ENCODE measurements around the gene SMARCB1.
A peak's percentile ranks its signal among the peaks of the same experiment; 100 is the strongest.

SMARCB1 gene

GRCh38 chr22:23786752-23787599, at the start of gene SMARCB1:
TSS of gene SMARCB1 (plus strand) at chr22:23786966. CDS start at chr22:23787170, 204 bp downstream.
- peak; percentile 88 for DNase-seq (ENCODE audit: low read depth)

GRCh38 chr22:23737696-23738095, 49.1 kb upstream of the SMARCB1 start:
- no peak for DNase-seq (ENCODE audit: low read depth)

DNA sequence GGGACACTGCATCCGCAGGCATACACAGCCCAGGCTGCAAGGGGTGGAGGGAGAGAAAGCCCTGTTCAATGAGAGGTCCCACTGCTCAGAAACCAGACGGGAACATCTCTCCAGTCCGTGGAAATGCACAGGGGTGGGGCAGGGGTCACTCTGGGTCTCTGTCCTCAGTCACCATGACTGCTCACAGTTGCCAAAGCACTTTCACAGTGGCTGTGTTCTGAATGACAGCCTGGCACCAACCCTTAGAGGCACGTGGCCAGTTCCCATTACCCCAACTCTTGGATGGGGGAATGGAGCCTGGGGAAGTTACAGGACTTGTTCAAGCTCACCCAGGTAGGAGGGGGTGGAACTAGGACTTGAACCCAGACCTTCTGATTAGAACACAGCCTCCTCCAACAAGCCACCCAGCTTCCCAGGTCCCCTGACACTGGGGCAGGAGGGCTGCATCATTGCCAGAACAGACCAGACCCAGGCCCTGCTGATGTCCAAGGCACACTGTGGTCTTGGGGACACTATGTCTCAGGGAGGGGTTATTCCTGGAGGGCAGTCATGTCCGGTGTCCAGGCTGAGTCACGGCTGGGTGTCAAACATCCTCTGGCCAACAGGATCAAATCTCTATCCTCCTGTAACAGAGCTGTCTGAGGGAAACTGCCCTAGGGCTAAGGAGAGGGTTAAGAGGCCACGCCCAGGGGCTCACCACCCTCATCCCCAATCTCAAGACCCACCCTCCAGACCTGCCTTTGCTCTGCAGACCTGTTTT, 44.1 kb upstream of the SMARCB1 start:
- no peak for DNase-seq (ENCODE audit: low read depth)

DNA sequence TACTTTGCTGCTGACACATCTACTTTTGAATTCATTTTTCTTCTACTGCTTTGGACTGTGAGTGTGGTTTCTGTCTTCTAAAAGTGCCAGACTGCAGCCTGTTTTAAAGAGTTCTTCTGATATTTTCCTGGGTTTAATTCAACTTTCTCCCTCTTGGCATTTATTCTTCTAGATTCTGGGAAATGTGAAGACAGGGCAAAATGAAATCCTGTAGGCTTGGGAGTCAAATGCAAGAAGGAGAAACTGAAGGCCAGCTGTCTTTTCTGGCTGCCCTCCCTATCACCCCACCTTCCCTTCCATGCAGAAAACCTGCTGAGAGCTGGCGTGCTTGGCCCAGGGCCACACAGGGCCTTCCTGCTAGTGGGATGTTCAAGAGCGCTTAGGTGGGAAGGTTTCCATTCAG, 43.5 kb upstream of the SMARCB1 start:
- no peak for DNase-seq (ENCODE audit: low read depth)

DNA sequence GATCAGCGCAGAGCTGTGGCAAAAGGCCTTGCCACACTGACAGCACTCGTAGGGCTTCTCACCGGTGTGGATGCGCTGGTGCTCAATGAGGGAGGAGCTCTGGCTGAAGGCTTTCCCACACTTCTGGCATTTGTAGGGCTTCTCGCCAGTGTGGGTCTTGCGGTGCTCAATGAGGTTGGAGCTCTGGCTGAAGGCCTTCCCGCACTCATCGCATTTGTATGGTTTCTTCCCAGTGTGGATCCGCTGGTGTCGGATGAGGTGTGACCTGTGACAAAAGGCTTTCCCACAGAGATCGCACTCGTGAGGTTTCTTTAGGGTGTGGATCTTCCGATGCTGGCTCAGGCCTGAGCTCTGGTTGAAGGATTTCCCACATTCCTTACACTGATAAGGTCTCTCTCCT, 42.8 kb upstream of the SMARCB1 start:
- no peak for DNase-seq (ENCODE audit: low read depth)

DNA sequence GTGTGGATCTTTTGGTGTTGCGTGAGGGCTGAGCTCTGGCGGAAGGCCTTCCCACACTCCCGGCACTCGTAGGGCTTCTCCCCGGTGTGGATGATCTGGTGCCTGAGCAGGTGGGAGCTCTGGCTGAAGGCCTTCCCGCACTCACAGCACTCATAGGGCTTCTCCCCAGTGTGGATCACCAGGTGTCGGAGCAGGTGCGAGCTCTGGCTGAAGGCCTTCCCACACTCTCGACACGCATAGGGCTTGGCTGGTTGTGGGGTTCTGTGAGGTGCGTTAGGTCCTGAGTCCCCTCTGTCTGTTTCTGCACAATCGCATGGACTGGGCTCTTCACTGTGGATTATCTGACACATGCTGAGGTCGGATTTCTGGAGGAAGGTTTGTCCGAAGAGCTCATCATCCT, 42.3 kb upstream of the SMARCB1 start:
- no peak for DNase-seq (ENCODE audit: low read depth)

GRCh38 chr22:23745791-23746190, 41.0 kb upstream of the SMARCB1 start:
- DNase-seq (ENCODE audit: low read depth): no peak

- DNase-seq (ENCODE audit: low read depth): no peak
These were observed 36.9 kb upstream of the SMARCB1 start for GRCh38 chr22:23749841-23750301.

DNA sequence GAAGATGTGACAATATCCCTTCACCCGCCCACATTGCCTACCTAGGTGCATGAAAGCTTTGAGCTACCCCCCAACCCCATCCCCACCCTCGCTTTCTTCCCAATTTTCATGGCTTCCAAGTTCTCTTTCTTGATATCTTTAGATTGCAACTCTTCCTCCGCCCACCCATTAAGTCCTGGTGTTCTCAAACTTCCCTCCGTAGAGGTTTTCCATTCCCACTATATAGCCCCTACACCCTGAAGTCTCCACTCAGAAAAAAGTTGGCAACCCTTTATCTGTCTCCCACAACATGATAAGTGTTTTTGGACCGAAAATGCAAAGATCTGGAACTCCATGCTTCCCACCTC, 36.4 kb upstream of the SMARCB1 start:
- no peak for DNase-seq (ENCODE audit: low read depth)

GRCh38 chr22:23750714-23751440, 35.9 kb upstream of the SMARCB1 start, which contains the start of gene ZNF70:
TSS of gene ZNF70 (minus strand) at chr22:23751112. CDS start at chr22:23745140, 5,972 bp downstream.
- peak; percentile 78 for DNase-seq (ENCODE audit: low read depth)

DNA sequence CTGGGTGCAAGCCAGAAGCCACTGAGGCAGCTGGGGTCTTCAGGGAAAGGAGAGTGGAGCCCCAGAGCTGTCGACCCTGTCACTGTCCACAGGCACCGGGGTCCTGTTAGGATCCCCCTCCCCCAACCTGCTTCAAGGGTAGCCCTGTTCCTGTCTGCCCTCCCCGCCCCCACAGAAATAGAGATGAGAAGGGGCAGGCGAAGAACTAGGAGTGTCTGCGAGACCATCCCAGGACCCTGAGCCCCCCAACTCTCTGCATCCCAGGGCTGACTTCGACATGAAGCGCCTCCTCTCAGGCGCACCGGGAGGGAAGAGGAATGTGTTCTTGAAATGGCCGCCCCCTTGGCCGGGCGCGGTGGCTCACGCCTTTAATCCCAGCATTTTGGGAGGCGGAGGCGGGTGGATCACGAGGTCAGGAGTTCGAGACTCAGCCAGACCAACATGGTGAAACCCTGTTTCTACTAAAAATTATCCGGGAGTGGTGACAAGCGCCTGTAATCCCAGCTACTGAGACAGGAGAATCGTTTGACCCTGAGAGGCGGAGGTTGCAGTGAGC, 35.2 kb upstream of the SMARCB1 start:
- DNase-seq (ENCODE audit: low read depth): no peak

DNA sequence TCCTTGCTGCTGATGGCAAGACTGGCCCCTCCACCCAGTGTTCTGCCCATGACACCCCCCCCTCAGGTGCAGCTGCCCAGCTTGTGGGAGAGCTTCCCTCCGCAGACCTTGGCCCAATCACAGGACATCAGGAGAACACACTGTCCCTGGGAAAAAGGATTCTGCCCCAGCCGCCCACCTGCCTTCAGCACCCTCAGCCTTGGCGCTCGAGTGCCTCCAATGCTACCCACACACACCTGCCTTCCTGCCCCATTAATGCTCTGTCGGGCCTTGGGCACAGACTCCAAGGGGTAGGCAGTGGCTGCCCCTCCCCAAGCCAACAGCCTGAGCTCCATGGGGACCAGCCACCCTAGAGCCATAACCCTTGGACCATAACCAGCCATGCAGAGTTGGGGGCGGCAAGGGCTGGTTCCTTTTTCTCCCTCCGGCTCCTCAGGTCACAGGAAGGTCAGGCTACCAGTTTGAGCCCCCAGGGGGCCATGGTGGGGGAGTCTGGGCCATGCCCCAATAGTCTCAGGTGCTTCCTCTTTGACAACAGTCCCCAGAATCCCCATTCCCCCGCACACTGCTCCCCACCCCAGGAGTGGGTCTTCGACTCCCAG, 34.6 kb upstream of the SMARCB1 start:
- no peak for DNase-seq (ENCODE audit: low read depth)

- no peak for DNase-seq (ENCODE audit: low read depth)
These were observed 34.0 kb upstream of the SMARCB1 start for GRCh38 chr22:23752750-23753149.

GRCh38 chr22:23753385-23753784, 33.4 kb upstream of the SMARCB1 start:
- DNase-seq (ENCODE audit: low read depth): no peak

DNA sequence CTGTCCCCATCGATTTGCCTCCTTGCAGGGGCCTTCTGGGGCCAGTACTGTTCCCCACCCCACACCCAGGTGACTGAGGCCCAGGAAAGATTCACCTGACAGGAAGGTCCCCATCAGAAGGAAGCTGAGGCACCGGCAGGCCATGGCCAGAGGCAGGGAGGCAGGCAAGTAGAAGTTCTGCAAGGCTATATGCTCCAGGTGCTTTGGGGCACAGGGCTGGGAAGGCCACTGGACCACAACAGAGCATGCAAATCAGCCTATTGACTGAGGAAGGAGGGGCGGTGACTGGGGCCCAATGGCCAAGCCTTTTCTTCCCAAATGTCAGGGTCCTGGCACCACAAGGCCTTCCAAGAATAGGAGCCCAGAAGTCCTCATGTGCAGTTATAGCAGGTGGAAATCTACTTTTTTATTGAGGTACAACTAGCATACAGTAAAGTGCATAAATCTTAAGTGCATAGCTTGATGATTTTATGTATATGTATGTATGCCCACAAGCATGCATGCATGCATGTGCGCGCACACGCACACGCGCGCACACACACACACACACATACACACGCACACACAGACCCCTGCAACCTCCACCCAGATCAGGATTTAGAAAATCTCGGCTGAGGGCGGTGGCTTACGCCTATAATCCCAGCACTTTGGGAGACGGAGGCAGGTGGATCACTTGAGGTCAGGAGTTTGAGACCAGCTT, 32.4 kb upstream of the SMARCB1 start, which contains the start of gene VPREB3:
TSS of gene VPREB3 (minus strand) at position 206 of the 700 bp plus-strand sequence. CDS start at position 144, 62 bp downstream.
- no peak for DNase-seq (ENCODE audit: low read depth)

GRCh38 chr22:23754980-23755636, 31.7 kb upstream of the SMARCB1 start:
- DNase-seq (ENCODE audit: low read depth): no peak

DNA sequence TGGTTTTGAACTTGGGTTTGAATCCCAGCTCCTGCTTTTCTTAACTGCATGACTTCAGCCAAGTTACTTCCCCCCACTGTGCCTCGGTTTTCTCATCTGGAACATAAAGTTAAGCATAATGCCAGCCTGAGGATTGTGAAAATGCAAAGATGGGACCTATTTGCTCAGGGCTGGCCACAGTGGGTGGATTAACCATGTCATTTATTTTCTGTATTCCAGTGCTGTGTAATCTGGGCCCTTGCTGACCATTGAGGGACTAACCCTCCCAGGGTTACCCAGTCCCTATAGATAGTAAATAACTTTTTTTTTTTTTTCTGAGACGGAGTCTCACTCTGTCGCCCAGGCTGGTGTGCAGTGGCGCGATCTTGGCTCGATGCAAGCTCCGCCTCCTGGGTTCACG, 31.1 kb upstream of the SMARCB1 start:
- no peak for DNase-seq (ENCODE audit: low read depth)

- no peak for DNase-seq (ENCODE audit: low read depth)
These were observed 29.9 kb upstream of the SMARCB1 start for GRCh38 chr22:23756891-23757290.

DNA sequence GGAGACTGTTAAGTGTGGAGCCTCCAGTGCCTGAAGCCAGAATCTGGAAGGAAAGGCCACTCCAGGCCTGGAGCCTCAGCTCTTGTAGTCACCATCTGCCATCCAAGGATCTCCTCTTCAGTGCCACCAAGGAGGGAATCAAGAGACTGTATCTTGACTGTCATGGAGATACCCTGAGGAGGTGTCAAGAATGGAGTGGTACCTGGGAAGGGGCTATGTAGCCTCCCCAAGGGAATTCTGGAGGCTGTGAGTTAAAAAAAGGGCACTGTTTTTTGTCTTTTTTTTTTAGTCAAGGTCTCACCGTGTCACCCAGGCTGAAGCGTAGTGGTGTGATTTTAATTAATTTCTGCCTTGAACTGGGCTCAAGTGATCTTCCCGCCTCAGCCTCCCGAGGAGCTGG, 27.2 kb upstream of the SMARCB1 start:
- DNase-seq (ENCODE audit: low read depth): no peak

DNA sequence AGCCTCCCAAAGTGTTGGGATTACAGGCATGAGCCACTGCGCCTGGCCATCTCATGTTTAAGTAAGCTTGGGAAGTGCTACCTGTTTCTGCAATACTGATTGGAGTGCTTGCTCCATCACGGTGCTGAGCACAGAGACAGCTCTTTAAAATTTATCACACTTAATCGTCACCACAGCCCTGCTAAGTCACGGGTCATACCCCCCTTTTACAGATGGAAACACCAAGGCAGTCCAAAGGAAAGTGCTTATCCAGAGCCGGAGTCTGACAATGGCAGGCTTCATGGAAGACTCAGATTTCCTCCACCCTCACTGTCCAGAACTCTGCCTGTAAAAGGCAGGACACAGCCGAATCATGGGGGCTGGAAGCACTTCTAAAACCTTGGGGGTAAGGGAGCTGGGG, 26.7 kb upstream of the SMARCB1 start:
- no peak for DNase-seq (ENCODE audit: low read depth)
